Spleen (tissue), 3 donors: ENCODE results near the gene NXPH3.

Source experiments
- POLR2A ChIP-seq, 3 donors: fragments of 450-650 bp; IDR thresholded peaks; one replicate each; pipeline ENCODE4 v1.5.1; 2017; ENCODE audit warnings: antibody characterized with exemption in 3 of 3, mild to moderate bottlenecking in 1 of 3
- POLR2AphosphoS5 ChIP-seq, 3 donors: sonication (generic); formaldehyde crosslinking; IDR thresholded peaks; one replicate each; pipeline ENCODE4 v1.5.1; 2017; ENCODE audit warnings: antibody characterized with exemption in 3 of 3

- TF ChIP-seq POLR2A (IDR thresholded peaks at IDR 0.05): no peak
- TF ChIP-seq POLR2AphosphoS5 (IDR thresholded peaks at IDR 0.05): no peak
Observed at GRCh38 chr17:49545007-49545660, 30.5 kb upstream of the NXPH3 start.
